M059J (cell line): Measurements from ENCODE around the gene AGAP3. TPM values are rescaled to one million over a fixed set of nuclear protein-coding genes. Genes with fewer than 3 reads are reported as not detected.
A peak's percentile ranks its signal among the peaks of the same experiment; 100 is the strongest.

Experiments used
- DNase-seq: peaks from one replicate; pipeline ENCODE4 v3.0.0-alpha.2; 2012; ENCODE audit warnings: low read depth
- total RNA-seq: library from RNA; depleted of rRNA; stranded (reverse); fragments of >200 nt; shearing (Covaris generic); gene quantifications from 2 replicates; pipeline ENCODE4 v1.2.3, GENCODE V29; 2014

AGAP3 gene
- total RNA-seq, 1 experiment from 2014 or later, result 35.1 TPM

DNA sequence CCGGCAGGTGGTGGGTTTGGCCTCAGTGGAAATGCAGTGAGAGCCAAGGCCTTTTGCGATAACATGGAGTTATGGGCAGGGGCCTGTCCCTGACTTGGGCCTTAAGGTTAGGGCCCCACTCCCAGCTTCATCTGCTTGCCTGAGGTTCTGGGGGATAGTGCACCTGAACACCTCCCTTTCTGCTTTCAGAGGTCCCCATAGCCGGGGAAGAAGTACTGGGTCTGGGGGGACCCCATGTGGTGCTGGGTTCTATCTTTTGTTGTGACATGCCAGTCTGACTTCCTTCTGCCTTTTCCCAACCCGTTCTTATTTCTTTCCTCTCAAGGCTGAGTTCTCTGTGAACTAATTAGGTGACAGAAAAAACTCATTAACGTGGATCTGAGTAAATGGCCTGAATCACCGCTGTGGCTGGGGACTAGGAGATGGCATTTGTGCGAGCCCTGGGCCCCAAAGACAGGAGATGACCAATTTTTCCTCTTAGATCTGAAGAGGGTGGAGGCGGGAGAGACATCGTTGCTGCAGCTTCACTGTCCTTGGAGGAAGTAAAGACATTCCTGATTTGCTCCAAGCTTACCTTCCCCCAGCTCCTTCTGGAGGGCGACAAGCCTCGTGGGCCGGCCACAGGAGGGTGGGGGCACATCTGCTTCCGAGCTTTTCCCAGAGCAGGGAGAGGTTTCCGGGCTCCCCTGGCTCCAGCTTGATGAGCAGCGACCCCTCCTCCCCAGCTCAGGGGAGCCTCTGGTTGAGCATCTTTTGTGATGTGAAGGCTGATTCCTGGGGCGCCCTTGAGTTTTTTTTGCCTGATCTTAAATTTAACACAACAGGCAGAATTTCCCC, 2.0 kb downstream of the AGAP3 start:
- DNase-seq, result no peak

DNA sequence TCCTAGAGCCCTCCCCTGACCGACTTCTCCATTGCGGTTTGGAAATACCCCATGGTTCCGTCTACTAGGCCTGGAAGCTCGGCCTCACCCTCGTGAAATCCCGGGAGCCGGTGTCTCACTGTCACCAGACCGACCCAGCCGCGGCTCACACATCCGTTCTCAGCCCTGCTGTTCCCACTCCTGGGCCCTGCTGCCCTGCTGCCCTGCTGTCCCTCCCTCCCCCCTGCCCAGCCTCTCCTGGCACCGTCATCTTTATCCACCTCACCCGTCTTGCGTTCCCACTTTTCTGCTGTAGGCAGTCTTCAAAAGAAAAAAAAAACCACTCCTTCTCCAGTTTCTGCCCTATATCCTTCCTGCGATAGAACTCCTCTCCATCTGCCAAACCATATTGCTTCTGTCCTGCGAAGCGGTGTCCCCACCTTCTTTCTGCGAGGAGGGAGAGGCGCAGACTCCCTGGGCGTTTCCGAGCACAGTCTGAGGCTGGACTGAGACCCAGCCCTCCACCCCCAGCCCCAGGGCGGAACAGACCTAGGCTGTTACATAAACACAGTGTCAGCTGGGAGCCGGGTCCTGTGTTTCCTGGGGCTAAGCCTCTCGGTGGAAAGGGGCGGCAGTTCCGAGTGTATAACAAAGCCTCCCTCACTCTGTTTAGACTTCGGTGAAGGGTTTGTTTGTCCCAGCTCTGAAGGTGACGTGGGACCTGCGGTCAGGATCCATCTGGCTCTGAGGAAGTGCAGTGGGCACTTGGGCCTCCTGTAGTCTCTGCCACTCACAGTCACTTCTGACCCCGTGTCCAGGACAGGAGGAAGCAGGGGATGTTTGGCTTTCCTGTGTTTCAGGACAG, 2.8 kb downstream of the AGAP3 start:
- no peak for DNase-seq

DNA sequence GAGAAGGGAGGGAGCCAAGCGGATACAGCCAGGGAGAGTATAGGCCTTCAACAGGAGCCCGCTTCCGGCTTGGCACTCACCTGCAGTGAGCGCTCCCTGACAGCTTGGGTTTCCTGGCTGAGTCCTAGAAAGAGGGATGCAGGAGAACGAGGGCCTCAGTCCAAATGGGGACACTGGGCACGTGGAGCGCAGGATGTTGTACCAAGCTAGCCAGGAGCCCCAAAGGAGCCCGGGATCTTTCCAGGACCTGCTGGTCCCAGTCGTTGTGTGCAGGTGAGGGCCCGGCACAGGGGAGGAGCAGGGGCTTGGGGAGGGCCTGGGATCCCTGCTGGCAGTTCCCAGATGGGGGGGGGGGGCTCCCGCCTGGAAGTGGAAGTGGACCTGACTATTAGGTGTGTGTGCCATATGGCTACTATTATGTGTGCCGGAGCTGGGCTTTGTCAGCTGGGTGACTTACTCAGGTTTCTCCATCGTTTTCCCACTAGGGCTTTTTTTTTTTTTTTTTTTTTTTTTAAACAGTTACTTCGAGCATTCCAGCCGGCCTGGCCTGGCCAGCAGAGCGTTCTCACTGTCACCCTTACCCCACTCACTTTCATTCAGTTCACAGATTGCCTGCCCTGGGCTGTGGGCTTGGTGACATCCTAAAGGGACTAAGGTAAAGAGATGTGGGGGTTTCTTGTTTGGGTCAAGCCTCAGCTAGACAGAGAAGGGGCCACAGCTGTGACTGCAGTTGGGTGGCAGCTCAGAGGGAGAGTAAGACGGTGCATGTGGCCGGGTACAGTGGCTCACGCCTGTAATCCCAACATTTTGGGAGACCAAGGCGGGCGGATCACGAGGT, 3.8 kb downstream of the AGAP3 start:
- no peak for DNase-seq

DNA sequence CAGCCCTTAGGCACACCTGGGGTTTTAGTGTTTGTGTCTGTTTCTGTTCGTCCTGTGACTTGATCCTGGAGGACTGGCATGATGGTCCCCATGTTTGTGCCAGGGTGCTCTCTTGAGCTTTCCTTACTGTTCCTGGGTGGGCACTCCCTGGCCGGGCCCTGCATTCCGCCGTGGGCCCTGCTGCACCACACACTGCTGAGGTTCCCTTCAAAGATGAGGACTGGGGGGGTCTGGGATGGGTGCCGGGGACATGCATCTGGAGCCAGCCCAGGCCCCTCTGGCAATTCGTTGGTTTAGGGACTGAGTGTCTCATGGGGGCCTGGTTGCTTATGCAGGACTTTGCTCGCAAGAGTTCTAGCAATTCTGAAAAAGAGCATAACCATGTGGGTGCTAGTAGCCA, 4.7 kb downstream of the AGAP3 start:
- no peak for DNase-seq

DNA sequence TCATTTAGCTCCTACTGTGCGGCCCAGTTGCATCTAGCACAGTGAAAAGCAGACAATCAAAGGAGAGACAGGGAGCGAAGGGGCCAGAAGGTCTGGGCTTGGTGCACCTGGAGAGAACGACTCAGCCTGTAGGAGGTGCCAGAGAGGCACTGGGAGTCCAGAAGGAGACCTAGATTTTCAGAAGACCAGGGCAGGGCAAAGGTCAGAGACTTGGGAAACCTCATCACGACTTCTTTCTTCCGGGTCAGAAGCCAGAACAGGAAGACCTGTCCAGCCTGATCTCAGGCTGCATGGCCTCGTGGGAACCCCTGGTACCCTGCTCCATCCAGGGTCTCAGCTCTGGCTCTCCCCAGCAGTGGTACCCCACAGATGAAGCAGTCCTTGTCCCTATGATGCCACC, 5.2 kb downstream of the AGAP3 start:
- no peak for DNase-seq

DNA sequence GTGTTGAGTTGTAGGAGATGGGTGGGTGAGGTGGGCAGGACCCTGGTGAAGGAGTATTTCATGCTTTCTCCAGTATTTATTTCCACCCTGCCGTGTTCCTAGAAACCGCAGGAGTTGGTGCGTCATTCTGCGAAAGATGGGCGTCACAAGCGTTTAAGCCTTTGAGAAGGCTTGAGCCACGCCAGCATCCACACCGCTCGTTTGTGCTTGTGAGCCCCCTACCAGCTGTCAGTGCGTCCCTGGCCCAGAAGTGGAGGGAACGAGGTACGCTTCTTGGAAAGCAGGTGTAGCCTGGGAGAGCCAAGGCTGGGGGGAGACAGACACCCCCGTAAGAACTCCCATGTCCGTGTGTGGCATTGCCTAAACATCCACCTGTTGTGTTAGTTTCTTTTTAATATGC, 5.7 kb downstream of the AGAP3 start:
- no peak for DNase-seq

DNA sequence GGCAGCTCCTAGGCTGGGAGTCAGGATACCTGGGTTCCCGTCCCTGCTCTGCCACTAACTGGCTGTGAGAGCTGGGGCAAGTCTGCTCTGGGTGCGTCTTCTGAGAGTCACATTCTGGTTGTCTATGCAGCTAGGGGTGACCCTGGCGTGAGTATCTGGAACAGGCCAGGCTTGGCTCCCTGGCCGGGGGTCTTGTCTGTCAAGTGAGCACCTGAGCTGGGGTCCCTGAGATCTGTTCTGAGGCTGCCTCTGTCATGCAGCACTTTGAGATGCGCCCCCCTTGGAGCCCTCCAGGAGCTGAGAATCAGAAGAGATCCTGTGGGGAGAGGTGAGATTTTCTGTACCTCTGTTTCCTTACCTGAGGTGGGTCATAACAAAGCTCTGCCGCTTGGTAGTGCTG, 7.5 kb downstream of the AGAP3 start:
- DNase-seq, result no peak

DNA sequence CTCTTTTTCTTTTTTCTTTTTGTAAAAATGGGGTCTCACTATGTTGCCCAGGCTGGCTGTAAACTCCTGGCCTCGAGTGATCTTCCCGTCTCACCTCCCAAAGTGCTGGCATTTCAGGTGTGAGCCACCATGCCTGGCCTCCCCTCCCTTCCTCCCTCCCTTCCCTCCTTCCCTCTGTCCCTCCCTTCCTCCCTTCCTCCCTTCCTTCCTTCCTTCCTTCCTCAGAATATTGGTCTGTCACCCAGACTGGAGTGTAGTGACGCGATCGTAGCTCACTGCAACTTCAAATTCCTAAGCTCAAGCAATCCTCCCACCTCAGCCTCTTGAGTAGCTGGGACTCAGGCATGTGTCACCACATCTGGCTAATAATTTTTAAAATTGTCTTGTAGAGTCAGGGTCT, 8.4 kb downstream of the AGAP3 start:
- DNase-seq, result no peak

DNA sequence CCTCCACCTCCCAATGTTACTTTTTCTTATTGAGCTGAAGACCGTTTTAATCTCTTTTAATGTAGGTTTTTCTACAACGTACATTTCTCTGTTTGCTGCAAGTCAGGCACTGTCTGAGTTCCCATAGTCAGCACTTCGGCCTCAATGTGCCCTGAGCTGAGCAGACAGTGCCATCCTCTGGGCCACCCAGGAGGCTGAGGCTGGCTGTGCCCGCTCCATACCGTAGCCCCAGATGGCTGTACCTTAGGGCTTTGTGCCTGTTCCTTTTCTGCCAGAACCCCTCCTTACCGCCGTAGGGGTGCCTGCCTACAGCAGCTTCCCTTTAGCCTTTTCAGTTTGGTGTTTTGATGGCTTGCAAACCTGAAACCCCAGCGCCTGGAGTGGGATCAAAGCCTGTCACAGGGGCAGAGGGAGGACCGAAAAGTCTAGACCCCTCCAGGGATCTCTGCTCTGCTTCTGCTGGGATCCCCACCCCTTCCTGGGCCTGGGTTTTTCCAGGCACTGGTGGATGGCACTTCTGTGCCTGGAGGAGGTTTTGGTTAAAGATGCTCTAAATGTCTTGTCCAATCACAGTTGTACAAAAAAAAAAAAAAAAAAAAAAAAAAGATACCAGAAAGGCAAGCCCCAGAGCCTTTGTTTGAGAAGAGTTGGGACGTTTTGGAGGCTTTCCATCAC, 9.0 kb downstream of the AGAP3 start:
- DNase-seq, result no peak

DNA sequence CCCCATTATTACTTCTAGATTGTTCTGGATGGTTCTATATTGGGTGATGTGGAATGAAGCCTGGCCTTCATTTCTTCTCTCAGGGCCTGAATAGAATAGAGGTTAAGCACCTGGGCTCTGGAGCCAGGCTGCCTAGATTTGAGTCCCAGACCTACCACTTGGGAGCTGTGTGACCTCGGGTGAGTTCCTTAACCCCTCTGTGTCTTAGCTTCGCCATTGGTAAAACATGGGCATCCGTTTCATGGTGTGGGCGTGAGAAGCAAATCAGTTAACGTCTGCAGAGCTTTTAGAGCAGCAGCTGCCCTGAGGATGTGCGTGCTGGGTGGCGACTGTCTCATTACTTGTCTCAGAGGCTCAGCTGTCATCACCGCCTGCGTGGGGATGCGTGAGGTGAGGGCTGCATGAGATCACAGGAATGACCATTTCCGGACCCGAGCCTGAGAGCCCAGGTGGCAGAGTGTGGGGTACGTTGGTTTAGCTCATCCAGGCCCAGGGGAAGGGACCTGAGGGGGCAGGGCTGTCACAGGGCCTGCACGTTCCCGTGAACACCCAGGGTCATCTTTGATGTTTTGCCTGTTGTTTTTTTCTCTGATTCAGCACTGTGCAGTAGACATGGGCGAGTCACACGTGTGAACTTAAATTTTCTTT, 9.7 kb downstream of the AGAP3 start:
- no peak for DNase-seq

DNA sequence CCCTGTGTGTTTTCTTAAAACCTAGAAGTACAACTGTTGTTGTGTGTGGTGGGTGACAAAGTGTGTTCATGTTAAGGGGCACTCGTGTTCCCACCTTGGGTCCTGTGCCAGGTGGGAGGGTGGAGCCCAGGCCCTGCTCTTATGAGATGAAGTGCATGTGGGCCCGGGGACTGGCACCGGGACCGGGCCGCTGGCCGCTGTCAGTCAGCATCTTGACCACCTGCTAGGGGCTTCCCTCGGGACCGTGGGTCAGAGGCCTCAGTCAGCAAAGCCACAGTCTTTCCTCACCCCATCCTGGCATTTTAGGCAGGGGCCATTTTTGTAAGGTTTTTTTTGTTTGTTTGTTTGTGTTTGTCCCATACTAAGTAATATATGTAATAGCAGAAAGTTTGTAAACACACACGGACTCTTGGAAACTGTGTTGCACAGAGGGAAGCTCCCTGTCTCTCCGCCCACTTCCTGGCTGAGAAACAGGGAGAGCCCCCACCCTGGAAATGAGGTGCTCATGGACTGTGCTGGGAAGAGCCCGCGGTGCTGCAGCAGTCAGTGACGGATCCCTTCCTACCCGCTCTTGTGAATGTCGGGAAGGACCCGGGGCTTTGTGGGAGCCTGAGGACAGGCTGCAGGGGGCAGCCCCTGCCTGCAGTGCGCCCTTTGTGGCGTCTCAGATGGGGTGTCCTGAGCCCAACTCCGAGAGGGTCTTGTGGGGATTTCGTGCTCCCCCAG, 13.4 kb downstream of the AGAP3 start:
- no peak for DNase-seq

DNA sequence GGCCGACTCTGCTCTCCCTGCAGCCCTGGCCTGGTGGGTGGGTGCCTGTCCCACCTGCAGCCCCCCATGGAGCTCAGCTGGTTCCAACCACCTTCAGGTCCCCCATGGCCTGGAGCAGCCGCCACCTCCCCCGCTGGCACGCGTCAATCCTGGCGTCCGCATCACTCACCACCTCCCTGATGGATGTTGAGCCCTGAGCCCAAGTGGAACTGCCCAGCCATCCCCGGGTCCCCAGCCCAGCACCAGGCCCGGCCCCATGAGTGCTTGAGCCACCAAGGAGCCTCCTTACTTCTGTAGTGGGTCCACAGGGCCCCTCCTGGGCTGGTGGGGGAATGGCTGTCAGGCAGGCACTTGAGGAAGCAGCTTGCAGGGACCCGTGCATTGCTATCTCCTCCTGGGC, 14.6 kb downstream of the AGAP3 start:
- DNase-seq, result no peak

DNA sequence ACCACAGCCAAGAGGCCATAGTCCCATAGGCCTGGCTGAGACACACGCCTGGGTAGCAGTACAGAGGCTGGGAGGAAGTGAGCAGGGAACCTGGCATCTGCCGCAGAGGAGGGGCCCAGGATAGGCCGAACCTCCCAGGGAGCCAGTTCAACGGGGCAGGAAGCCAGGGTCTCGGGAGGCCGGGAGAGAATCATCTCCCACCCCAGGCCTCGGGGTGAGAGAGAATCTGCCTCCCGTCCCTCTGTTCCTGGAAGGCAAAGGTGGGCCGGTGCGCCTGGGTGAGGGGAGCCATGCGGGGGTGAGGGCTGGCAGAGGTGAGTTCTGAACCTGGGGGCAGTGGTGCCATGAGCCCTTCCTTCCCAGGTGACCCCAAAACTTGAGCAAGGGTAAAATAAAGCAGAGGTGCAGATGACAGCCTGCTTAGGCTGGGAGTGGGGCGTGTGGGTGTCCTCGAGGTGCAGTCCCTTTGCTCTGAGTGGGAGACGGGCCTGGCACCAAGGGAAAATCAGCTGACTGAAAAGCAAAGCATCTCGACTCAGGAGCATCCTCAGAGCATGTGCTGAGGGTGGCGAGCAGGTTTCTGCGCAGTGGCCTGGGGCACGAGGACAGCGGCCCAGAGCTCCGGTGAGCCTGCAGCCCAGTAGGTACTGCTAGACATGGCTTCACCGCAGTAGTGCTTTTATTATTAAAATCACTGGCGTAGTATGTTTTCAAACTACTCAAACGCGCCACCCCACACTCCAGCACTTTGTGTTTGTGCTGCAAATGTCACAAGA, 15.5 kb downstream of the AGAP3 start:
- no peak for DNase-seq

DNA sequence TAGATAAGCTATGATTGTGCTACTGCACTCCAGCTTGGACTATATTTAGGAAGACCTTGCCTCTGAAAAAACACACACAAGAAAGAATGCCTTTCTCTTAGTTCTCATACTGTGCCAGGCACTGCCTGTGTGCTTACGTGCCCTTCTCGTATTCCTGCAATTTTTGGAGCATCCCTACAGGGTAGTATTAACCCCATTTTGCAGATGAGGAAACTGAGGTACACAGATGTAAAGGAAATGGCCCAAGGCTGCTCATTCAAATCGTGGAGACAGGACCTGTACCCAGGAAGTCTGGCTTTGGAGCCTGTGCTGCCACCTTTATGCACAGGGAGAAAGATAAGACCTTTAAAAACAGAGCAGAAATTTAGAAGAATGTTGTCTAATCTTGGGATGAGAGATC, 16.7 kb downstream of the AGAP3 start:
- no peak for DNase-seq

DNA sequence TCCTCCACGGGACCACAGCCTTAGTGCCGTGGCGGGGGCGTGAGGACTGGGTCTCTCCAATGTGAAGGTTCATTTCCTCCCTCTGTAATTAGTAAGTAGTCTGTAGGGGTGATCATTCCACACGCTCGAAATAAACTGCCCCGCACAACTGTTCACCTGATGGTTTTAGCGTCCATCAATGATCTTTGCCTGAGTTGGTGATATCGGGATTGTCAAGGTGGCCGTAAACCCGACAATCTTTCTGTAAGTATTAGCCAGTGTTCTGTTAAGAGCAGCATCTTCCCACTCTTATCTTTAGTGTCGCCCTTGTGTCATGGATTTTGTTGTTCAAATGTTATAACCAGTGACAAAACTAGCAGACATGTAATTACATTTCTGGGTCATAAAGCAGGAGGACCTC, 17.7 kb downstream of the AGAP3 start:
- DNase-seq, result no peak

DNA sequence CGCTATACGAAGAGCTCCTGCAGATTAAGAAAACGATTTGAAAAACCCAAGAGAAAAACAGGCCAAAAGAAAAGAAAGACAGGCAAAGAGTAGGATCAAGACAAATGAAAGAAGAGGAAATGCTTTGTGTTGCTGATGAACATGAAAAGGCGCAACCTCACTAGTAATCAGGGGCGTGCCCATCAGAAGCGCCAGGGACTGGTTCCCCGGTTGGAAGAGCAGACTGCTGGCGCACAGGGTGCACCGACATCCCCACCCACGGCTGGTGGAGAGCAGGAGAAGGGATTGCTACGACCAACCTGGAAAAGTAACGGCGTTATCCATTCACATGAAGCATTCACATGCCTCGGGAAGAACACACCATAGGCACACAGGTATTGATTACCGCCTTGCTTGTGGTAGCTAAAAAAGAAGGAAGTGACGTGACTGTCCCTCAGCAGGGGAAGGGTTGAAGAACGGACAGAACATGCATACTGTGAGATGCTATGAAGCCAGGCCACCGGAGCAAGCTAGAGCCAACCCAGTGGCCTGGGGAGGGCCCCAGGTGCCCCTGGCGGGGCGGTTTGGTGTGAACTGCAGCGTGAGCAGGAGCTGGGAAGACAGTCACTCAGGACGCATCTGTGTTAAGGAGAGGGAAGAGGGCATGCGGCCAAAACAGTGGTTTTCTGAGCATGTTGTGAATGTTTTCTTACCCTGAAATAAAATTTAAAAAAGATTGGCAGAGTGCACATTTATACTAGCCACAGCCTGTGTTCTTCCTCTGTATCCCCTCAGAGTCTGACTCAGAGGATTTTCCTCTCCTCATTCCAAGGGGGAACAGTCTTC, 18.3 kb downstream of the AGAP3 start:
- DNase-seq, result peak; percentile 79

DNA sequence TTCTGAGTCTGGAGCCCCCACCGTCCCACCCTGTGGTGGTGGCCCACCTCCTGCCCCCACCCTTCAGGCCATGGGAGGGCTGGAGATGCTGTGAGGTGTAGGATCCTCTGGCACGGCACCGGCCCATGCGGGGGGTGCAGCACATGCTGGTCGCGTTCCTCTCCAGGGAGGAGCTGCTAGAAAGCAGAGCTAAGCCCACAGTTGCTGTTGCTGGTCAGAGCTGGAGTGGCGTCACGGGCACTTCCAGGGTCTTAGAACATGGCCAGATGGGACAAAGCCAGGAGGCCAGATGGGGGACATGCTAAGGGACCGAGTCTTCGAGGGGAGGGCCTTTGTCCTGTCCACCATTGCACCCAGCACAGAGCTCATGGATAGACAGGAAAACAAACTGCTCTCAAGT, 21.6 kb downstream of the AGAP3 start:
- DNase-seq, result no peak

DNA sequence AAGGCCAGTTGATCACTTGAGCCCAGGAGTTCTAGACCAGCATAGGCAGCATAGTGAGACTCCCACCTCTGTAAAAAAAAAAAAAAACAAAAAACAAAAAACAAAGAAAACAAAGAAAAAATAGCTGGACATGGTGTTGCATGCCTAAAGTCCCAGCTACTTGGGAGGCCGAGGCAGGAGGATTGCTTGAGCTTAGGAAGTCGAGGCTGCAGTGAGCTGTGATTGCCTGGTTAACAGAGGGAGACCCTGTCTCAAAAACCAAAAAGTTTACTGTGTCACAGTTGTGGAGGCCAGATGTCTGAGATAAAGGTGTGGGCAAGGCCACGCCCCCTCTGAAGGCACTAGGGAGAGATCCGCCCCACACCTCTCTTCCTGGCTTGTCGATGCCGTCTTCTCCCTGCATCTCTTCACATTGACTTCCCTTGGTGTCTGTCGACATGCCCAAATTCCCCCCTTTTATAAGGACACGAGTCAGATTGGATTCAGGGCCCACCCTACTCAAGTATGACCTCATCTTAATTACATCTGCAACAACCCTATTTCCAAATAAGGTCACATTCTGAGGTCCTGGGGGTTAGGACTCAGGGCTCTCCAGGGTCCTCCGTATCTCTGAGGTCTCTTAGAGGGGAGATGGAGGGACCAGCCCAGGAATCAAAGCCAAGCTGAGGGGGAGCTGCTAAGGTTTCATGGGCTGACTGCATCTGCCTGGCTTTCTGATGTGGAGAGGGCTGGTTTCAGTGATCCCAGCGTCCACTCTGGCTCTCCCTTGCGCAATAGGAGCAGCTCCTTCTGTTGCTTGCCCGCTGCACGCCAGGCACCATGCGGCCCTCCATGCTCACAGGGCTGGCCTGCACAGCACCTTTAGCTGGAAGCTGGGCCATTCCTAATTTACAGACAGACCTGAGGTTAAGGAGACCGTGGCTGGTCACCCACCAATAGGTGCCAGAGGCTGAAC, 23.1 kb downstream of the AGAP3 start:
- DNase-seq, result no peak
